Posterior cingulate gyrus (tissue), 11 donors: Measurements from ENCODE around the gene DUS2.

Source experiments
- DNase-seq, 10 donors: peaks; one replicate each; pipeline versions ENCODE4 v3.0.0 to v3.0.0-alpha.2; 2020 to 2021; ENCODE audit warnings: mixed read lengths in 3 of 10
- intact Hi-C: fragments of 100-400 bp; cut with DNase I; formaldehyde crosslinking; loops from one replicate; pipeline ENCODE4 v1.15.1; 2023

Gene DUS2

DNA sequence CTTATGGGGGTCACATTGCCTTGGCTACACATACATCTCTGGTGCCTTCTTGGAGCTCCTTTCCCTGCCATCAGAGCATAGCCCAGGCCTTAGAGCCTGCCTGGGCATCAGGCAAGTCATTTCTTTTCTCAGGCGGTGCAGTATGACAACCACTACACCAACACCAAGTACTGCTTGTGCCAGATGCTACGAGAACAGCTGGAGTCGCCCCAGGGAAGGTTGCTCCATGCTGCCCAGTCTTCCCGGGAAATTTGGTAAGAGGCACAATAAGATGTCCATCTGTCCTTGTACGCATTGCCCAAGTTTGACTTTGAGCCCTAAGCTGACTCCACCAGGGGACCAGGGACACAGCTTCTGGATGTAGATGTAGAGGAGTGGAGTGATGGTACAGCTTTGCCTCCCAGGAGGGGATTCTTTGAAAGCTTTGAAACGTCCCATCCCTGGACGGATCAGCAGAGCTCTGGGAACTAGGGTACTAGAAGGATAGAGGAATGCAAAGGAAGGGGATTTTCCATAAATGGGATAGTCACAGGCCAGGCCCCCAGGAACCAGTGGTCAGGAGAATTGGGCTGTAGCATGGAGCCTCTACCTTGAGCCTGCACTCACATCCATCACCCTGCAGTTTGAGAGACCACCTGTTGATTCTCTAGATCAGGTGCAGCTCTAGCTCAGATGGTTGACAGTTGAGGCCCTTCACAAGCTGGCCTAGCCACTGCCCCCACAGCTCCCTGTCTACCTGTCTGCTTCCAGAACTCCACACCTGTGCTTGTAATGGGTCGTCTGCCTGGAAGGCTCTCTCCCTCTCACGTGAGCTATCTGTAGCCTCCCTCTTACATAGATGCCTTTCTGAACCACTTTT lies 51.0 kb downstream of the DUS2 start:
- no peak for DNase-seq
- intact Hi-C loops = no loop called here

GRCh38 chr16:68074850-68075555 lies 51.9 kb downstream of the DUS2 start:
- no peak for DNase-seq
- intact Hi-C loops = no loop called here

DNA sequence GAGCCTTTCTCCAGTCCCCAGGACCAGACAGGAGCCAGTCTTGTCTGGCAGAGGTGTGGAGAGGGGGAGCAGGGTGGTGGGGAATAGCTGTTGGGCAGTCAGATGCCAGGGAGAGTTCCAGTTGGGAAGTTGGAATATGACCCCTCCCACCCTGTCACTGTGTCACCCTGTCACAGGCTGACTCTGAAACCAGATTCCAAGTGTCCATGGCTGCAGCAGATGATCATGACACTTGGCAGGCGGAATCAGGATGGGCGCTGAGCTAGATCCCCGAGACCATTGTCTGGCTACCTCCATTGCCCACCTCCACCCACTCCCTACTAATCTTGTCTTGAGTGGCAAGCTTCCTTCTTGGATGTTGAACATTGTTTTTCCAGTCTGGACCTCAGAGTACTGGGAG lies 52.9 kb downstream of the DUS2 start:
- no peak for DNase-seq
- intact Hi-C loops = no loop called here

DNA sequence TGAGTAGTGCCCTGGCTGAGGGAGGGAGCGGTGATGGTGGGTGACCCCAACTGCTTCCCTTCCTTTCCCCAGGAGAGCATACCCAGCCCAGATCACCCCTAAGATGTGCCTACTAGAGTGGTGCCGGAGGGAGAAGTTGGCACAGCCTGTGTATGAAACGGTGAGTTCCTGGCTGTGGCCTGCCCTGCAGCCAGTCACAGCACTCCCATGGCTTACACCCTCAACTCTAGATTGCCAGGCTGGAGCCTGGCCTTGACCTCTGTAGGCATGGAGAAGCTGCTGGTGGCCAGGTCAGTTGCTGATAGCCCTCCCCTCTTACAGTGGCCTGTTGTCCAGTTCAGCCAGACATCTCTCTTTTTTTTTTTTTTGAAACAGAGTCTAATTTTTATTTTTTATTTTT lies 53.5 kb downstream of the DUS2 start:
- no peak for DNase-seq
- intact Hi-C loops = no loop called here

- intact Hi-C loops = no loop called here
- DNase-seq = no peak
These were observed 55.0 kb downstream of the DUS2 start for GRCh38 chr16:68077866-68078700.

DNA sequence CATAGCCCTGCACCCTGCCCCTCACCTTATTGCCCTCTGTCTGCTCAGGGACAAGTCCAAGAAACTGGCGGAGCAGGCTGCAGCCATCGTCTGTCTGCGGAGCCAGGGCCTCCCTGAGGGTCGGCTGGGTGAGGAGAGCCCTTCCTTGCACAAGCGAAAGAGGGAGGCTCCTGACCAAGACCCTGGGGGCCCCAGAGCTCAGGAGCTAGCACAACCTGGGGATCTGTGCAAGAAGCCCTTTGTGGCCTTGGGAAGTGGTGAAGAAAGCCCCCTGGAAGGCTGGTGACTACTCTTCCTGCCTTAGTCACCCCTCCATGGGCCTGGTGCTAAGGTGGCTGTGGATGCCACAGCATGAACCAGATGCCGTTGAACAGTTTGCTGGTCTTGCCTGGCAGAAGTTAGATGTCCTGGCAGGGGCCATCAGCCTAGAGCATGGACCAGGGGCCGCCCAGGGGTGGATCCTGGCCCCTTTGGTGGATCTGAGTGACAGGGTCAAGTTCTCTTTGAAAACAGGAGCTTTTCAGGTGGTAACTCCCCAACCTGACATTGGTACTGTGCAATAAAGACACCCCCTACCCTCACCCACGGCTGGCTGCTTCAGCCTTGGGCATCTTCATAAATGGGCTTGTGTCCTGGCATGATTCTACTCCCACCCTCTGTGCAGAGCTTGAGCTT lies 55.8 kb downstream of the DUS2 start:
- DNase-seq = no peak
- intact Hi-C loops = no loop called here

- intact Hi-C loops = no loop called here
- DNase-seq = no peak
These were observed 56.2 kb downstream of the DUS2 start for GRCh38 chr16:68079376-68079625.

GRCh38 chr16:68079626-68080344 lies 56.7 kb downstream of the DUS2 start:
- intact Hi-C loops = loop anchor here (10.0 kb wide), 1 partner anchor 235 kb away; the partner anchor contains the start of genes PRMT7 and SLC7A6OS
- peak in 1 of 10 donors; percentile 36 for DNase-seq

DNA sequence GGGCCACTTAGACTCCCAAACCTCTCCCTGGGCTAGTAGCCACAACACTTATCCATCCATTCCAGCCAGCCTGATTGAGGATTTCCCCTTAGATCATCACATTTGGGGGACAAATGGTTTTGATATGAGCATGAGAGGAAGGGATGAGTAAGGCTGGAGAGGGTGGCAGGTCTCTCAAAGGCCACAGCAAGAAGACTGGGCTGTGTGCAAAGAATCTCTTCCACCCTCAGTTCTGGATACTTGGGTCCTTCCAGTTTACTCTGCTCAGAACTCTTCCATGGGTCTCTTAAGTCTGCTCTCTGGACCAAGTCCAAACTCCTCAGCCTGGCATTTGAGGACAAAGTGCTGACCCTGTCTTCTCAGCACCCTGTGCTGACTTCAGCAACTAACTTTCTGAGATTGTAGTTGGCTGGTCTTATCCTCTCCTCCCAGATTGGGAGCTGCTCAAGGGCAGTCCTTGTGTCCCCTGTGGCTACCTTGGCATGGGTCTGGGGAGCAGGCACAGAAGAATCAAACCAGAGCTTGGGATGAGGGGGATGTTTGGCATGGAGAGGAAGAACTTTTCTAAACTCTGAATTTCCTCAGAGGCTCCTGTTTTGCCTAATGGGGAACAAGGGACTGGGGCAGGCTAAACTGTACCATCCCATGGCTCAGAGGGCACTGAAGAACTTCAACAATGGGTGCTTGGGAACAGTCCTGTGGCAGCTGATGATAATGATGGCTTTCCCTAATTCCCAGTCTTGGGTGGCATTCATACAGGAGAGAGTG lies 59.0 kb downstream of the DUS2 start:
- no peak for DNase-seq
- intact Hi-C loops = loop anchor here (10.0 kb wide), 1 partner anchor 233 kb away; the partner anchor contains the start of genes PRMT7 and SLC7A6OS

DNA sequence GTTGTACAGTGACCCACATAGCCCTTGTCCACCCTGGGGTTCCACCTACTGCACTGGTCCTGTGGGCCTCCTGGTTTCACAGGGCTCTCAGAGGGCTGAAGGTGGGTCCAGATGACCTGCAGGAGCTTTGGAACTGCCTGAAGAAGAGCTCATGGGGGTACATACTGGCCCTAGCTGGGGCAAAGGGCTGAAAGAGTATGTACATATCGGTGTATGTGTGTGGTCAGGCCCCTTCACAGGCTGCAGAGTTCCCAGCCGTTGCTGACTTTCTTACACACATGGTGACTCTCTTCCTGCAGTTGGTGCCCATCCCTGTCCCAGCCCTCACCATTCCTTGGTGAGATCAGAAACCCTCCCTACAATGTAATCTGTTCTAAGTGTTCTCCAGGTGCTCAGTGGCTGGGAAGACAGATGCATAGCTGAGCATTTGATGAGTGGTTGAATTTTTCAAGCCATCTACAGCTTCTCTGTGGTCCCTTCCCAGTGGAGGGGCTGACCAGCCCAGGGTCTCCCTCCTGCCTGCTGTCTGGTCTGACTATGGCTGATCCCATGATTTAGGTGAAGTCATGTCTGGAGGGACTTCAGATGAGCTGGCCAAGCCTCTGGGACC lies 59.6 kb downstream of the DUS2 start:
- intact Hi-C loops = loop anchor here (10.0 kb wide), 1 partner anchor 232 kb away; the partner anchor contains the start of genes PRMT7 and SLC7A6OS
- no peak for DNase-seq

GRCh38 chr16:68083239-68083781 lies 60.2 kb downstream of the DUS2 start:
- intact Hi-C loops = loop anchor here (10.0 kb wide), 1 partner anchor 231 kb away; the partner anchor contains the start of genes PRMT7 and SLC7A6OS
- DNase-seq = no peak

- no peak for DNase-seq
- intact Hi-C loops = loop anchor here (10.0 kb wide), 1 partner anchor 231 kb away; the partner anchor contains the start of genes PRMT7 and SLC7A6OS
These were observed 60.9 kb downstream of the DUS2 start for GRCh38 chr16:68083861-68084503.

DNA sequence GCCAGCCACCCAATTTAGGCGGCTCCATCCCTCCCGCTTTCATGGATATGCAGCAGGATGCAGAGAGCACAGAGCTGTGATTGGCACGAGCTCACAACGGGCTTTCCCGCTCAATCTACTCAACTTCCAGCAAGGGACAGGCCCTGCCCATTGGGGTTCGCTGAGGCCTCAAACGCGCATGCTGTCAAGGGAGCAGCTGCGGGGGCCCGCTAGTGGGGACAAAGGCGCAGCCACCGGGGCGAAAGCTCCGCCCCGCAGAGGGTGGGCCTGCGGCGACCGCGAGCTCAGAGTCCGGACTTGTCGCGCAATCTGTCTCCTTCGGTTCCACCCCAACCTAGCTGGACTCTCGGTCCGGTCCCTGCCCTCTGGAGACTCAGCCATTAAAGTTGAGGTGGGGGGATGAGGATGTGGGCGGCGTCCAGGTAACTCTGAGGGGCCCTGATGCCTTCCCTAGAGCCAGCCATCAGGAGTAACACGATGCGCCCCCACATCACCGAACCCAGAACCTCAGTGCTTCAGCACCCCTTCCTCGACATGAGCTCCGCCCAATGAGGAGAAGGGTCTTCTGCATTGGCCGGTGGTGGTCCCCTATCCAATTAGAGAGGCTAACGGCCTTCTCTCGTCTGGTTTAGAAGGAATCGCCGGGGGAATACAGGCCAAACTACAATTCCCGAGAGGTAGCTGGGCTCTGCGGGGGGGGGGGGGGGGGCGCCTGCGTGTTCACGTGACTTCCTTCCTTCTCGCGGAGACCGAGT lies 61.6 kb downstream of the DUS2 start:
- peak; percentile 86 to 99 (median 94) for DNase-seq
- intact Hi-C loops = loop anchor here (10.0 kb wide), 1 partner anchor 230 kb away; the partner anchor contains the start of genes PRMT7 and SLC7A6OS

DNA sequence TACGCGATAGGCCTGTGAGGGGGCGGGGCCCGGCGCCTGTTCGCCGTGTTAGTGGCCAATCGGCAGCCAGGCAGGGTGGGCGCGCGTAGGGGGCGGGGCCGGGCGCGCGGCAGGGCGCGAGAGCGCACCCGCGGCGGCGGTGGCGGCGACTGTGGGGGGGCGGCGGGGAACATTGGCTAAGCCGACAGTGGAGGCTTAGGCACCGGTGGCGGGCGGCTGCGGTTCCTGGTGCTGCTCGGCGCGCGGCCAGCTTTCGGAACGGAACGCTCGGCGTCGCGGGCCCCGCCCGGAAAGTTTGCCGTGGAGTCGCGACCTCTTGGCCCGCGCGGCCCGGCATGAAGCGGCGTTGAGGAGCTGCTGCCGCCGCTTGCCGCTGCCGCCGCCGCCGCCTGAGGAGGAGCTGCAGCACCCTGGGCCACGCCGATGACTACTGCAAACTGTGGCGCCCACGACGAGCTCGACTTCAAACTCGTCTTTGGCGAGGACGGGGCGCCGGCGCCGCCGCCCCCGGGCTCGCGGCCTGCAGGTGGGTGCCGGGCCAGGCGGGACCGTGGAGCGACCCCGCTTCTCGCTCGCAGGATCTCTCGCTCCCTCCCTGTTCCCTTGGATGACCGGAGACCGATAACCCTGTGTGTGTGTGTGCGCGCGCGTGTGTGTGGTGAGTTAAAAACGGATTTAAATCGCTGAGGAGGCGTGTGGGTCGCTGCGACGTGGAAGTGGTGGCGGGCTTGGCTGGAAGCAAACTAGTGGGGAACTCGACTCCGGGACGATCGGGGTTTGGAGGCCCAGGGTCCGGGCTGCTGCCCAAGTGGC lies 62.4 kb downstream of the DUS2 start, which contains the start of gene NFATC3:
Gene NFATC3, plus strand, starts transcription at position 112 of the 813 bp plus-strand sequence. Its CDS starts 312 bp downstream, at position 424.
- intact Hi-C loops = loop anchor here (10.0 kb wide), 1 partner anchor 229 kb away; the partner anchor contains the start of genes PRMT7 and SLC7A6OS

DNA sequence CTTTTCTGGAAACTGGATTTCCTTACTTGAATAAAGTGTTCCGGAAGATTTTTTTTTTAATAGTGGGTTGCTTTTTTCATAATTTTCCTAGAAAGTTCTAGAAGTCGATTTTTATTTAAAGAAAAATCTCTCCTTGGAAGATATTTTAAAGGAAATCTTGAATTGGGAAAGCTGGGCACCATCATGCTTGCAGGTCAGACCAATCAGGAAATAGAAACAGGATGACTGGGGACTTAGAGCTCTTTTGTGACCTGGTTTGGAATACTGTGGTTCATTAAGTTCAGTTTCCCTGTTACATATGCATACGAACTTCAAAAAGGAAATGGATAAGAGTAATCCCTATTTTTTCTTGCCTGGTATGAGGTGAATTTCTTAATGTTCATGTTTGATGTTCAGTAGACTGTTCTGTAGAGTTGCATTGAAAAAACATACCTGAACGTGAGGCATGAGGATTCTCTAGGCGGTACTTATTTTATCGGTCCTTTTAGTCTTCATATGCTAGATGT lies 63.3 kb downstream of the DUS2 start:
- no peak for DNase-seq
- intact Hi-C loops = loop anchor here (10.0 kb wide), 1 partner anchor 228 kb away; the partner anchor contains the start of genes PRMT7 and SLC7A6OS

More for the DNA sequence above, 62.4 kb downstream of the DUS2 start, which contains the start of gene NFATC3:
- peak; percentile 94 to 99 (median 98) for DNase-seq
